ENCODE measurements around the gene TMEM186.

DNA sequence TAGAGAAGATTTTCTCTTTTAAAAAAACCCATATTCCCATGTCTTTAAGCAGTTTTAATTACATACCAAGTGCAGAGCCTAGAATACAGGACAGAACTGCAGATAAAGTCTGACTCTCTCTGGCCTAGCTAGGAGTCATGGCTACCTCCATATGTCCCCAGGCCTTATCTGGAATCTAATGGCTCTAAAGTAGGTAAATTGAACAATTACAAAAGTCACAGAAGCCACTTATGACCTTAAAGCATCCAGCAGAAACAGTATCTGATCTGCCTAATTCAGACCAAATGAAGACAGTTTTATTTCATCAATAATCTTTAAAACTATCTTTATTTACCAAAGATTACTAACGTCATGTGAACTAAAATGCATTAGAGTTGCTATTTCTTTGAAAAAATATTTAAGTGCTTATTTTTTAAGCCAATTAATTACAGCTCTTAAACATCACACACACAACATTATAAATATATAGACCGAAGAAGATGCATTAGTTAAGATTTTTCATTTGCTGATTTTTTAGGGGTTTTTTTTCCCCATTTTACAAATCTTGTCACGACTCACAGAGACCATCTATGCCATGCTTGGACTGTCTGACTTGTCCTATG lies 28.9 kb upstream of the TMEM186 start:
- no peak for TF ChIP-seq CTCF (IDR thresholded peaks at IDR 0.05)
- TF ChIP-seq POLR2AphosphoS5 (IDR thresholded peaks at IDR 0.05), result no peak
- TF ChIP-seq POLR2A (IDR thresholded peaks at IDR 0.05), result no peak

Measured in transverse colon (tissue), 4 donors.